Endothelial cell of umbilical vein (primary cell): ENCODE data around the gene DNA2. TPM values are rescaled to one million over a fixed set of nuclear protein-coding genes. Genes with fewer than 3 reads are reported as not detected.

Source experiments
- BruUV-seq: library from RNA; stranded (reverse); fragments of 400-500 nt; replicated peaks from 2 replicates; lab custom pipeline; 2021; lab: Mats Ljungman, UMichigan
- CTCF ChIA-PET: fragments of 300-600, 350-600 bp; sonication (Branson Sonifier 250); formaldehyde crosslinking; loops from one replicate; lab custom pipeline; 2021; ENCODE audit warnings: antibody characterized with exemption, inconsistent platforms; lab: Charles Lee
- POLR2A ChIA-PET: fragments of 300-600, 350-600 bp; sonication (Branson Sonifier 250); formaldehyde crosslinking; loops from one replicate; lab custom pipeline; 2021; ENCODE audit warnings: antibody characterized with exemption, inconsistent platforms; lab: Charles Lee
- DNase-seq: peaks from one replicate; pipeline ENCODE4 v3.0.0-alpha.2; 2011; ENCODE audit warnings: low read depth, low spot score
- FAIRE-seq: peaks from 2 replicates; lab custom pipeline; 2011; peaks lifted over from hg19 to GRCh38; lab: Jason Lieb, UNC
- H2AFZ ChIP-seq: 2 replicates; pipeline ENCODE4 v1.6.0; 2012; ENCODE audit warnings: low read depth, low read length, control low read depth, inconsistent platforms
- H3K27ac ChIP-seq: 2 replicates; pipeline ENCODE4 v1.5.1; 2011; ENCODE audit warnings: low read depth, mild to moderate bottlenecking, control low read depth, low read length, moderate library complexity; ENCODE audit not compliant: insufficient read depth
- H3K27me3 ChIP-seq, 2 experiments: 2 replicates each; pipeline versions ENCODE4 v1.6.0 to v1.6.1; 2011; ENCODE audit warnings: low read length in 2 of 2, mixed read lengths in 1 of 2; ENCODE audit not compliant: control insufficient read depth in 2 of 2, insufficient read depth in 2 of 2
- H3K36me3 ChIP-seq, 2 experiments: 2 replicates in 1 of 2; 3 replicates in 1 of 2; pipeline ENCODE4 v1.5.1; 2011; ENCODE audit warnings: low read length in 2 of 2, mild to moderate bottlenecking in 1 of 2, moderate library complexity in 1 of 2; ENCODE audit not compliant: control insufficient read depth in 2 of 2, insufficient read depth in 2 of 2; ENCODE audit errors: extremely low read depth in 1 of 2
- H3K4me1 ChIP-seq: 3 replicates; pipeline ENCODE4 v1.5.1; 2011; ENCODE audit warnings: mild to moderate bottlenecking, low read length; ENCODE audit not compliant: control insufficient read depth, insufficient read depth; ENCODE audit errors: extremely low read depth
- H3K4me2 ChIP-seq: 2 replicates; pipeline ENCODE4 v1.6.1; 2011; ENCODE audit warnings: low read length, control low read depth, mixed read lengths; ENCODE audit not compliant: insufficient read depth
- H3K4me3 ChIP-seq, 3 experiments: fragments of 200-600 bp in 1 of 3; sonication (generic), shearing (Covaris generic) in 1 of 3; replicated peaks in 1 of 3; 2 replicates each; pipeline ENCODE4 v1.5.1; 2011 to 2016; ENCODE audit warnings: control low read depth in 3 of 3, low read length in 3 of 3, mild to moderate bottlenecking in 2 of 3, inconsistent platforms in 1 of 3, low read depth in 1 of 3, moderate library complexity in 1 of 3; ENCODE audit not compliant: insufficient read depth in 1 of 3
- H3K79me2 ChIP-seq: 2 replicates; pipeline ENCODE4 v1.6.0; 2012; ENCODE audit warnings: low read length, inconsistent platforms; ENCODE audit not compliant: control insufficient read depth, insufficient read depth
- H3K9ac ChIP-seq: replicated peaks from 2 replicates; pipeline ENCODE3; 2011; ENCODE audit warnings: low read length, control low read depth; ENCODE audit not compliant: insufficient read depth; ENCODE audit errors: extremely low read depth
- H3K9me1 ChIP-seq: replicated peaks from 3 replicates; pipeline ENCODE4 v1.6.0; 2011; ENCODE audit warnings: mild to moderate bottlenecking, low read length; ENCODE audit not compliant: control insufficient read depth, insufficient read depth; ENCODE audit errors: extremely low read depth
- H3K9me3 ChIP-seq: replicated peaks from 2 replicates; pipeline ENCODE4 v1.5.1; 2012; ENCODE audit warnings: low read length, inconsistent platforms; ENCODE audit not compliant: control insufficient read depth, insufficient read depth
- H4K20me1 ChIP-seq: replicated peaks from 2 replicates; pipeline ENCODE3; 2011; ENCODE audit warnings: mild to moderate bottlenecking, low read length; ENCODE audit not compliant: control insufficient read depth, insufficient read depth; ENCODE audit errors: extremely low read depth
- CTCF ChIP-seq, 2 donors: IDR thresholded peaks; 1 replicate in 1 of 2; 2 replicates in 1 of 2; pipeline ENCODE4 v1.5.1; 2011; ENCODE audit warnings: low read length in 2 of 2, mild to moderate bottlenecking in 2 of 2, moderate library complexity in 2 of 2, control low read depth in 1 of 2, inconsistent platforms in 1 of 2, low read depth in 1 of 2; ENCODE audit not compliant: insufficient read depth in 1 of 2; ENCODE audit errors: extremely low read depth in 1 of 2
- EZH2 ChIP-seq: IDR thresholded peaks from 2 replicates; pipeline ENCODE4 v1.6.1; 2012; ENCODE audit warnings: borderline replicate concordance, low read depth, mild to moderate bottlenecking, moderate library complexity, low read length, inconsistent platforms; ENCODE audit not compliant: severe bottlenecking
- FOS ChIP-seq: IDR thresholded peaks from 2 replicates; pipeline ENCODE4 v1.6.1; 2011; ENCODE audit warnings: mild to moderate bottlenecking, low read length, moderate library complexity, borderline replicate concordance; ENCODE audit not compliant: insufficient read depth
- GATA2 ChIP-seq: IDR thresholded peaks from 2 replicates; pipeline ENCODE4 v1.7.0; 2011; ENCODE audit warnings: low read depth, mild to moderate bottlenecking, moderate library complexity, mixed read lengths, low read length; ENCODE audit not compliant: insufficient read length, insufficient read depth
- JUN ChIP-seq: IDR thresholded peaks from 2 replicates; pipeline ENCODE4 v1.6.1; 2011; ENCODE audit warnings: borderline replicate concordance, low read depth; ENCODE audit not compliant: insufficient read length, insufficient read depth
- MAX ChIP-seq: IDR thresholded peaks from 2 replicates; pipeline ENCODE4 v1.6.1; 2011; ENCODE audit not compliant: insufficient read depth, insufficient read length
- MYC ChIP-seq: IDR thresholded peaks from one replicate; pipeline ENCODE4 v1.6.1; 2011; ENCODE audit warnings: mild to moderate bottlenecking, low read depth, low read length
- POLR2A ChIP-seq: IDR thresholded peaks from 2 replicates; pipeline ENCODE4 v1.6.1; 2012; ENCODE audit warnings: low read depth, mild to moderate bottlenecking, control low read depth, low read length
- POLR2AphosphoS5 ChIP-seq: IDR thresholded peaks from 2 replicates; pipeline ENCODE4 v1.6.1; 2012; ENCODE audit warnings: low read depth, mild to moderate bottlenecking, control low read depth, low read length, moderate library complexity; ENCODE audit not compliant: insufficient read depth
- dilution Hi-C: fragments of 300-500 bp; cut with MboI; formaldehyde crosslinking; loops from one replicate; pipeline ENCODE4 v1.15.0; 2019; ENCODE audit warnings: low sequenced_read_pairs; ENCODE audit not compliant: extremely low pct_ligation_motif_present
- intact Hi-C: fragments of 100-400 bp; cut with micrococcal nuclease; formaldehyde crosslinking; loops from one replicate; pipeline ENCODE4 v1.10.0; 2022
- polyA plus RNA-seq, 4 experiments: library from polyadenylated mRNA; depleted of rRNA in 3 of 4; stranded (reverse) in 3 of 4; unstranded in 1 of 4; fragments of >200 nt; gene quantifications; 2 replicates each; pipeline versions ENCODE4 v1.2.1 to v1.2.3, GENCODE V29; 2011 to 2012; ENCODE audit warnings: missing spikeins in 1 of 4
- total RNA-seq: library from RNA; stranded (reverse); gene quantifications from 2 replicates; pipeline ENCODE4 v1.2.3, GENCODE V29; 2021

DNA2 gene
- total and polyA plus RNA-seq, 2 donors (not counting 3 experiments of a cell fraction or from before 2014, with no cell fraction given), result 3.5 to 18.1 TPM

GRCh38 chr10:68365611-68366010, 106.2 kb downstream of the DNA2 start:
- no peak for TF ChIP-seq GATA2
- TF ChIP-seq MAX, result no peak
- TF ChIP-seq POLR2AphosphoS5, result no peak
- no peak for TF ChIP-seq MYC
- no peak for TF ChIP-seq POLR2A
- no peak for TF ChIP-seq EZH2
- no peak for TF ChIP-seq FOS
- no peak for TF ChIP-seq JUN
- no peak for TF ChIP-seq CTCF (IDR thresholded peaks at IDR 0.05; ENCODE audit: extremely low read depth in 1 of 2, insufficient read depth in 1 of 2, low read depth in 1 of 2, low read length in 2 of 2)
- Histone ChIP-seq H2AFZ (no peak overlapping the region), H3K9me3 (no peaks in the 10 kb centered on the region), H3K36me3 (peaks cover 6 to 11% of the 10 kb centered on the region in 2 experiments), H3K4me1 (no peaks in the 10 kb centered on the region), H3K4me3 (no peak overlapping the region), H4K20me1 (no peaks in the 10 kb centered on the region), H3K79me2 (no peaks in the 10 kb centered on the region), H3K27me3 (no peaks in the 10 kb centered on the region), H3K27ac (no peak overlapping the region), H3K9ac (no peak overlapping the region), H3K9me1 (no peaks in the 10 kb centered on the region), H3K4me2 (no peak overlapping the region)
- intact Hi-C loops (no loop called here), dilution Hi-C loops (no loop called here)
- BruUV-seq, result no TSS peak
- DNase-seq (no peak), FAIRE-seq (no peak)
- ChIA-PET CTCF (no interaction called here), POLR2A (no interaction called here)
